ENCODE results near the gene CDK12.
A peak's percentile ranks its signal among the peaks of the same experiment; 100 is the strongest.
"Not testable (repeated sequence)": the region's sequence is repeated elsewhere in the genome, so short reads cannot be mapped to it uniquely, and the experiment has no call there.

CDK12 gene

DNA sequence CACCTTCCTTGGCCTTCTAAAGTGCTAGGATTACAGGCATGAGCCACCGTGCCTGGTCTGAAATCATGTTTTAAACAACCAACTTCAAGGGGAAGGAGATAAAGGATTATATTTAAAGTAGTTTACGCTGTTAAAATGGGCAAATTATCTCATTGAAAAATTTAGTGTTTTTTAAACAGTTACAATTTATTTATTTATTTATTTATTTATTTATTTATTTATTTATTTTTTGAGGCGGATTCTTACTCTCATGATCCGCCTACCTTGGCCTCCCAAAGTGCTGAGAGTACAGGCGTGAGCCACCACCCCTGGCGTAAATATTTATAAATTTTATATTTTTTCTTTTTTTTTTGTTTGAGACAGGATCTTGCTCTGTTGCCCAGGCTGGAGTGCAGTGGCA lies 22.2 kb downstream of the CDK12 start:
- TF ChIP-seq, protein P1, sequence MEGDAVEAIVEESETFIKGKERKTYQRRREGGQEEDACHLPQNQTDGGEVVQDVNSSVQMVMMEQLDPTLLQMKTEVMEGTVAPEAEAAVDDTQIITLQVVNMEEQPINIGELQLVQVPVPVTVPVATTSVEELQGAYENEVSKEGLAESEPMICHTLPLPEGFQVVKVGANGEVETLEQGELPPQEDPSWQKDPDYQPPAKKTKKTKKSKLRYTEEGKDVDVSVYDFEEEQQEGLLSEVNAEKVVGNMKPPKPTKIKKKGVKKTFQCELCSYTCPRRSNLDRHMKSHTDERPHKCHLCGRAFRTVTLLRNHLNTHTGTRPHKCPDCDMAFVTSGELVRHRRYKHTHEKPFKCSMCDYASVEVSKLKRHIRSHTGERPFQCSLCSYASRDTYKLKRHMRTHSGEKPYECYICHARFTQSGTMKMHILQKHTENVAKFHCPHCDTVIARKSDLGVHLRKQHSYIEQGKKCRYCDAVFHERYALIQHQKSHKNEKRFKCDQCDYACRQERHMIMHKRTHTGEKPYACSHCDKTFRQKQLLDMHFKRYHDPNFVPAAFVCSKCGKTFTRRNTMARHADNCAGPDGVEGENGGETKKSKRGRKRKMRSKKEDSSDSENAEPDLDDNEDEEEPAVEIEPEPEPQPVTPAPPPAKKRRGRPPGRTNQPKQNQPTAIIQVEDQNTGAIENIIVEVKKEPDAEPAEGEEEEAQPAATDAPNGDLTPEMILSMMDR (IDR thresholded peaks at IDR 0.05; ENCODE audit: low read depth, low read length), result no peak
- no peak for DNase-seq (ENCODE audit: low read depth in 2 of 2)
- H3K4me3 ChIP-seq (replicated peaks in 1 of 2; ENCODE audit: low read depth in 2 of 2, low read length in 2 of 2), result no peak overlapping the region

DNA sequence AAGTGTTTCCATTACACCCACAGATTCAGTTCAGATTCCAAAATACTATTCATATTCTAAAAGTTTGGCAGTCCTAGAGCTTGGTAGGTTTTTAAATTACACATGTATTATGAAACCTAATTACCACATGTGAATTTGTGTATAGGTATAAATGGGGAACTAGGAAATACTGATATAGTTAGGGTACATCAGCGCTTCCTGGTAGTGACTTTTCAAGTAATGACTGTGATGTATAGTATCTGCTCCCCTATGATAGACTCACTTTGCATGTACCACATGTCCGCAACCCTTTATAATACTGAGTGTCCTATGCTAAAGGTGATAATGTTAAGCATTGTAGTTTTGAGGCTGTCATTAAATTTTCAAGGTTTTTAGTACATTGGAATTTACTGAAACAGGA lies 22.9 kb downstream of the CDK12 start:
- TF ChIP-seq, protein P1 (IDR thresholded peaks at IDR 0.05; ENCODE audit: low read depth, low read length), result no peak
- H3K4me3 ChIP-seq (replicated peaks in 1 of 2; ENCODE audit: low read depth in 2 of 2, low read length in 2 of 2), result no peak overlapping the region
- no peak for DNase-seq (ENCODE audit: low read depth in 2 of 2)

DNA sequence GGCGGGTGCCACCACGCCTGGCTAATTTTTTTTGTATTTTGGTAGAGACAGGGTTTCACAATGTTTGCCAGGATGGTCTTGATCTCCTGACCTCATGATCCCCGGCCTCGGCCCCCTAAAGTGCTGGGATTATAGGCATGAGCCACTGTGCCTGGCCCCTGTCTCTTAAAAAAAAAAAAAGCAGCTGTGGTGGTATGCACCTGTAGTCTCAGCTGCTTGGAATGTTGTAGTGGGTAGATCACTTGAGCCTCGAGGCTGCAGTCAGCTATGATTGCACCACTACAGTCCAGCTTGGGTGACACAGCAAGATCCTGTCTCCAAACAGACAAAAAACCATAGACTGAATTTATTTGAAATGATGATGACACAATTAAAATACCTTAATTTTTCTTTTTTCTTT lies 24.3 kb downstream of the CDK12 start:
- TF ChIP-seq, protein P1 (IDR thresholded peaks at IDR 0.05; ENCODE audit: low read depth, low read length), result no peak
- no peak overlapping the region for H3K4me3 ChIP-seq (replicated peaks in 1 of 2; ENCODE audit: low read depth in 2 of 2, low read length in 2 of 2)
- peak; percentile 74 to 95 for DNase-seq (ENCODE audit: low read depth in 2 of 2)

DNA sequence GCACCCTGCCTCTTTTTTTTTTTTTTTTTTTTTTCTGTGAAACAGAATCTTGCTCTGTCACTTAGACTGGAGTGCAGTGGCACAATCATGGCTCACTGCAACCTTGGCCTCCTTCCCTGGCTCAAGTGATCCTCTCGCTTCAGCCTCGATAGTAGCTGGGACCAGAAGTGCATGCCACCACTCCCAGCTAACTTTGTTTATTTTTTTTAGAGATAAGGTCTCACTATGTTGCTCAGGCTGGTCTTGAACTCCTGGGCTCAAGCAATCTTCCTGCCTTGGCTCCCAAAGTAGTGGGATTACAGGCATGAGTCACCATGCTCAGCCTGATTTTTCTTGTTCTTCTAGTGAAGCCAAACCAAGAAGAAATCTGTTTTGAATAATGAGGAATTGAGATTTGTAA lies 25.0 kb downstream of the CDK12 start:
- peak in 1 of 2 donors; percentile 42 for DNase-seq (ENCODE audit: low read depth in 2 of 2)
- TF ChIP-seq, protein P1 (IDR thresholded peaks at IDR 0.05; ENCODE audit: low read depth, low read length), result no peak
- H3K4me3 ChIP-seq (replicated peaks in 1 of 2; ENCODE audit: low read depth in 2 of 2, low read length in 2 of 2), result no peak overlapping the region

DNA sequence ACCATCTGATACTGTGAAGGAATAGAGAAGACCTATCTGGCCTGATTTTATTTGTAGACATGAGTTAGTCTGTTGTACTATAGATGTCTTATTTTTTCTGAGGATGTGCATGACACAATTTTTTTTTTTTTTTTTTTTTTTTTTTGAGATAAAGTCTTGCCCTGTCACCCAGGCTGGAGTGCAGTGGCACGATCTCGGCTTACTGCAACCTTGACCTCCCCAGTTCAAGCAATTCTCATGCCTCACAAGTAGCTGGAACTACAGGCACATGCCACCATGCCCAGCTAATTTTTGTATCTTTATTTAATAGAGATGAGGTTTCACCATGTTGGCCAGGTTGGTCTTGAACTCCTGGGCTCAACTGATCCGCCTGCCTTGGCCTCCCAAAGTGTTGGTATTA lies 26.2 kb downstream of the CDK12 start:
- not testable (repeated sequence) for DNase-seq (ENCODE audit: low read depth in 2 of 2); H3K4me3 ChIP-seq (replicated peaks in 1 of 2; ENCODE audit: low read depth in 2 of 2, low read length in 2 of 2)

DNA sequence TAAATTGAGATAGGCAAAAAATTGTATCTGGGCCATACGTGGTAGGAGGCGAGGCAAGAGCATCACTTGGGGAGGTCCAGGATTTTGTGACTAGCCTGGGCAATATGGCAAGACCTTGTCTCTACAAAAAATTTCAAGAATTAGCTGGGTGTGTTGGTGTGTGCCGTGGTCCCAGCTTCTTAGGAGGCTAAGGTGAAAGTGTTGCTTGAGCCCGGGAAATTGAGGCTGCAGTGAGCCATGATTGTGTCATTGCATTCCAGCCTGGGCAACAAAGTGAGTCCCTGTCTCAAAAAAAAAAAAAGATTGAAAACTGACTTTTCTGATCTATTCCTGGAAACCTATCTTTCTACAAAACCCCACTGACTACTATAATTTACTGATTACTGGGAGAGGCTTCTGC lies 26.7 kb downstream of the CDK12 start:
- peak in 1 of 2 donors; percentile 7 for DNase-seq (ENCODE audit: low read depth in 2 of 2)
- TF ChIP-seq, protein P1 (IDR thresholded peaks at IDR 0.05; ENCODE audit: low read depth, low read length), result no peak
- H3K4me3 ChIP-seq (replicated peaks in 1 of 2; ENCODE audit: low read depth in 2 of 2, low read length in 2 of 2), result no peak overlapping the region

DNA sequence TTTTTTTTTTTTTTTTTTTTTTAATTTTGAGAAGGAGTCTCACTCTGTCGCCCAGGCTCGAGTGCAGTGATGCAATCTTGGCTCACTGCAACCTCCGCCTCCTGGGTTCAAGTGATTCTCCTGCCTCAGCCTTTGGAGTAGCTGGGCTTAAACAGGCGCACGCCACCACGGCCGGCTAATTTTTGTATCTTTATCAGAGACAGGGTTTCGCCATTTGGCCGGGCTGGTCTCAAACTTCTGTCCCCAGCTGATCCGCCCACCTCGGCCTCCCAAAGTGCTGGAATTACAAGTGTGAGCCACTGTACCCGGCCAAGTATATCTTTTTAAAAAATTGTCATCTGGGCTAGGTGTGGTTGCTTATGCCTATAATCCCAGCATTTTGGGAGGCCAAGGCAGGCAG lies 35.6 kb downstream of the CDK12 start:
- DNase-seq (ENCODE audit: low read depth in 2 of 2); H3K4me3 ChIP-seq (replicated peaks in 1 of 2; ENCODE audit: low read depth in 2 of 2, low read length in 2 of 2): not testable (repeated sequence)

DNA sequence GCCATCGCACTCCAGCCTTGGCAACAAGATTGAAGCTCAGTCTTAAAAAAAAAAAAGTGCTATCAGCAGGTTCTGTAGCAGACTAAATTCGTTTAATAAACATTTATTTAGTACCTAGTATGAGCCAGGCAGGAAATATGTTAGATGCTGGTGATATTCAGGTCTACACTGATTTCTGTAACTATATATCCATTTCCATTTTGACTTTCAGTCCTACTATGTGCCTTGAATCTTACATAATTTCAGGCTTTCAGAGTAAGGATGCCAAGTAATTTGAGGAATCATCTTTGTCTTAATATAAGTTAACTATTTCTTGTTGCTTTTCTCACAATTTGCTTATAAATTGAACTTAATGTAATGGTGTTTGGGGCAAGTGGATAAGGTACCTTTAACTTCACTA lies 46.2 kb downstream of the CDK12 start:
- TF ChIP-seq, protein P1 (IDR thresholded peaks at IDR 0.05; ENCODE audit: low read depth, low read length), result no peak
- no peak for DNase-seq (ENCODE audit: low read depth in 2 of 2)
- no peak overlapping the region for H3K4me3 ChIP-seq (replicated peaks in 1 of 2; ENCODE audit: low read depth in 2 of 2, low read length in 2 of 2)

Measured in cardiac fibroblast (primary cell).